Breast epithelium (tissue), 3 donors: ENCODE data around the gene LIF.

Experiments
- CTCF ChIP-seq, 3 donors: fragments of 450-650 bp; IDR thresholded peaks; one replicate each; pipeline ENCODE4 v1.5.1; 2016 to 2017; ENCODE audit warnings: antibody characterized with exemption in 3 of 3, mild to moderate bottlenecking in 3 of 3, moderate library complexity in 3 of 3
- POLR2A ChIP-seq: fragments of 450-650 bp; IDR thresholded peaks from one replicate; pipeline ENCODE4 v1.6.1; 2016; ENCODE audit warnings: antibody characterized with exemption, mild to moderate bottlenecking, moderate library complexity
- POLR2AphosphoS5 ChIP-seq, 3 donors: sonication (generic); formaldehyde crosslinking; IDR thresholded peaks; one replicate each; pipeline ENCODE4 v1.6.1; 2017; ENCODE audit warnings: antibody characterized with exemption in 3 of 3

- TF ChIP-seq CTCF (IDR thresholded peaks at IDR 0.05): no peak
- no peak for TF ChIP-seq POLR2A
- no peak for TF ChIP-seq POLR2AphosphoS5 (IDR thresholded peaks at IDR 0.05)
These were observed 49.7 kb downstream of the LIF start for GRCh38 chr22:30196880-30197336.
